HL-60 (cell line): ENCODE data around the gene DAZAP1.

Source experiments
- POLR2AphosphoS5 ChIP-seq: IDR thresholded peaks from 2 replicates; pipeline ENCODE4 v1.6.1; 2012; ENCODE audit warnings: low read depth
- TF ChIP-seq, protein P1 (sequence below): IDR thresholded peaks from one replicate; pipeline ENCODE4 v1.5.1; 2011; ENCODE audit warnings: low read length, control low read depth, inconsistent platforms; ENCODE audit not compliant: insufficient read depth

- TF ChIP-seq, protein P1, sequence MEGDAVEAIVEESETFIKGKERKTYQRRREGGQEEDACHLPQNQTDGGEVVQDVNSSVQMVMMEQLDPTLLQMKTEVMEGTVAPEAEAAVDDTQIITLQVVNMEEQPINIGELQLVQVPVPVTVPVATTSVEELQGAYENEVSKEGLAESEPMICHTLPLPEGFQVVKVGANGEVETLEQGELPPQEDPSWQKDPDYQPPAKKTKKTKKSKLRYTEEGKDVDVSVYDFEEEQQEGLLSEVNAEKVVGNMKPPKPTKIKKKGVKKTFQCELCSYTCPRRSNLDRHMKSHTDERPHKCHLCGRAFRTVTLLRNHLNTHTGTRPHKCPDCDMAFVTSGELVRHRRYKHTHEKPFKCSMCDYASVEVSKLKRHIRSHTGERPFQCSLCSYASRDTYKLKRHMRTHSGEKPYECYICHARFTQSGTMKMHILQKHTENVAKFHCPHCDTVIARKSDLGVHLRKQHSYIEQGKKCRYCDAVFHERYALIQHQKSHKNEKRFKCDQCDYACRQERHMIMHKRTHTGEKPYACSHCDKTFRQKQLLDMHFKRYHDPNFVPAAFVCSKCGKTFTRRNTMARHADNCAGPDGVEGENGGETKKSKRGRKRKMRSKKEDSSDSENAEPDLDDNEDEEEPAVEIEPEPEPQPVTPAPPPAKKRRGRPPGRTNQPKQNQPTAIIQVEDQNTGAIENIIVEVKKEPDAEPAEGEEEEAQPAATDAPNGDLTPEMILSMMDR = no peak
- no peak for TF ChIP-seq POLR2AphosphoS5
These were observed 18.8 kb upstream of the DAZAP1 start for GRCh38 chr19:1388637-1389026.
